ENCODE data around the gene NOL4L.

NOL4L gene

GRCh38 chr20:32598606-32599005 is 13.5 kb upstream of the NOL4L start:
- Histone ChIP-seq H2AFZ (ENCODE audit: low read length) (no peak overlapping the region), H4K20me1 (ENCODE audit: insufficient read depth, low read length) (no peaks in the 10 kb centered on the region), H3K36me3 (ENCODE audit: insufficient read depth, low read length) (no peaks in the 10 kb centered on the region), H3K9me2 (ENCODE audit: low read depth, low read length) (no peaks in the 10 kb centered on the region), H3K4me2 (ENCODE audit: low read length) (no peak overlapping the region), H3K27me3 (ENCODE audit: insufficient read depth, low read length) (peaks cover 5% of the 10 kb centered on the region; the same call in 1 of the 2 replicates), H3K4me1 (ENCODE audit: insufficient read depth, low read length, severe bottlenecking) (peaks cover 9% of the 10 kb centered on the region), H3K9me3 (ENCODE audit: low read length) (no peaks in the 10 kb centered on the region), H3K9ac (ENCODE audit: low read length) (no peak overlapping the region), H3K79me2 (ENCODE audit: insufficient read depth, low read length) (no peaks in the 10 kb centered on the region), H3K4me3 (ENCODE audit: low read depth, low read length, poor library complexity, severe bottlenecking) (no peak overlapping the region), H3F3A (ENCODE audit: insufficient read depth, low read length) (no peaks in the 10 kb centered on the region), H3K27ac (ENCODE audit: low read depth, low read length, poor library complexity, severe bottlenecking) (no peak overlapping the region)
- no peak for TF ChIP-seq CTCF (IDR thresholded peaks at IDR 0.05; ENCODE audit: low read length)
- TF ChIP-seq EZH2 (IDR thresholded peaks at IDR 0.05; ENCODE audit: borderline replicate concordance, low read length), result no peak

GRCh38 chr20:32597714-32598113 is 12.6 kb upstream of the NOL4L start:
- TF ChIP-seq EZH2 (IDR thresholded peaks at IDR 0.05; ENCODE audit: borderline replicate concordance, low read length) (no peak), CTCF (IDR thresholded peaks at IDR 0.05; ENCODE audit: low read length) (no peak)
- Histone ChIP-seq H3K4me1 (ENCODE audit: insufficient read depth, low read length, severe bottlenecking) (peaks cover 2% of the 10 kb centered on the region), H3K9me3 (ENCODE audit: low read length) (no peaks in the 10 kb centered on the region), H3K9me2 (ENCODE audit: low read depth, low read length) (no peaks in the 10 kb centered on the region), H3K27me3 (ENCODE audit: insufficient read depth, low read length) (peaks cover 5% of the 10 kb centered on the region; the same call in 1 of the 2 replicates), H3K4me2 (ENCODE audit: low read length) (no peak overlapping the region), H3K4me3 (ENCODE audit: low read depth, low read length, poor library complexity, severe bottlenecking) (no peak overlapping the region), H3K79me2 (ENCODE audit: insufficient read depth, low read length) (no peaks in the 10 kb centered on the region), H3K36me3 (ENCODE audit: insufficient read depth, low read length) (no peaks in the 10 kb centered on the region), H2AFZ (ENCODE audit: low read length) (no peak overlapping the region), H3K9ac (ENCODE audit: low read length) (no peak overlapping the region), H3F3A (ENCODE audit: insufficient read depth, low read length) (no peaks in the 10 kb centered on the region), H4K20me1 (ENCODE audit: insufficient read depth, low read length) (no peaks in the 10 kb centered on the region), H3K27ac (ENCODE audit: low read depth, low read length, poor library complexity, severe bottlenecking) (no peak overlapping the region)

- H3K9me2 ChIP-seq (ENCODE audit: low read depth, low read length), result no peaks in the 10 kb centered on the region
- no peak overlapping the region for H3K27ac ChIP-seq (ENCODE audit: low read depth, low read length, poor library complexity, severe bottlenecking)
- no peaks in the 10 kb centered on the region for H3K79me2 ChIP-seq (ENCODE audit: insufficient read depth, low read length)
- no peaks in the 10 kb centered on the region for H3F3A ChIP-seq (ENCODE audit: insufficient read depth, low read length)
- H3K36me3 ChIP-seq (ENCODE audit: insufficient read depth, low read length), result no peaks in the 10 kb centered on the region
- no peak for TF ChIP-seq CTCF (IDR thresholded peaks at IDR 0.05; ENCODE audit: low read length)
- TF ChIP-seq EZH2 (IDR thresholded peaks at IDR 0.05; ENCODE audit: borderline replicate concordance, low read length), result no peak
- no peak overlapping the region for H2AFZ ChIP-seq (ENCODE audit: low read length)
- no peak overlapping the region for H3K4me2 ChIP-seq (ENCODE audit: low read length)
- H3K4me1 ChIP-seq (ENCODE audit: insufficient read depth, low read length, severe bottlenecking), result no peaks in the 10 kb centered on the region
- no peaks in the 10 kb centered on the region for H4K20me1 ChIP-seq (ENCODE audit: insufficient read depth, low read length)
- H3K4me3 ChIP-seq (ENCODE audit: low read depth, low read length, poor library complexity, severe bottlenecking), result no peak overlapping the region
- H3K9ac ChIP-seq (ENCODE audit: low read length), result no peak overlapping the region
- peaks cover 5% of the 10 kb centered on the region; the same call in 1 of the 2 replicates for H3K27me3 ChIP-seq (ENCODE audit: insufficient read depth, low read length)
- H3K9me3 ChIP-seq (ENCODE audit: low read length), result no peaks in the 10 kb centered on the region
These were observed 11.6 kb upstream of the NOL4L start for GRCh38 chr20:32596681-32597252.
